Measurements from ENCODE around the gene CMKLR1.

GRCh38 chr12:108313606-108314351 is 25.3 kb downstream of the CMKLR1 start:
- TF ChIP-seq FOXP2 (optimal IDR thresholded peaks at IDR 0.05; ENCODE audit: control extremely low read depth, extremely low read length, insufficient read depth), result no peak
- TF ChIP-seq EZH2 (IDR thresholded peaks at IDR 0.05), result no peak

All from SK-N-MC (cell line).